Activated CD8-positive, alpha-beta memory T cell treated with anti-CD3 and anti-CD28 coated beads for 24 hours (primary cell): Measurements from ENCODE around the gene CXCL5.

Source experiments
- DNase-seq: peaks from one replicate; pipeline ENCODE4 v3.0.0-alpha.2; 2020

Gene CXCL5

DNA sequence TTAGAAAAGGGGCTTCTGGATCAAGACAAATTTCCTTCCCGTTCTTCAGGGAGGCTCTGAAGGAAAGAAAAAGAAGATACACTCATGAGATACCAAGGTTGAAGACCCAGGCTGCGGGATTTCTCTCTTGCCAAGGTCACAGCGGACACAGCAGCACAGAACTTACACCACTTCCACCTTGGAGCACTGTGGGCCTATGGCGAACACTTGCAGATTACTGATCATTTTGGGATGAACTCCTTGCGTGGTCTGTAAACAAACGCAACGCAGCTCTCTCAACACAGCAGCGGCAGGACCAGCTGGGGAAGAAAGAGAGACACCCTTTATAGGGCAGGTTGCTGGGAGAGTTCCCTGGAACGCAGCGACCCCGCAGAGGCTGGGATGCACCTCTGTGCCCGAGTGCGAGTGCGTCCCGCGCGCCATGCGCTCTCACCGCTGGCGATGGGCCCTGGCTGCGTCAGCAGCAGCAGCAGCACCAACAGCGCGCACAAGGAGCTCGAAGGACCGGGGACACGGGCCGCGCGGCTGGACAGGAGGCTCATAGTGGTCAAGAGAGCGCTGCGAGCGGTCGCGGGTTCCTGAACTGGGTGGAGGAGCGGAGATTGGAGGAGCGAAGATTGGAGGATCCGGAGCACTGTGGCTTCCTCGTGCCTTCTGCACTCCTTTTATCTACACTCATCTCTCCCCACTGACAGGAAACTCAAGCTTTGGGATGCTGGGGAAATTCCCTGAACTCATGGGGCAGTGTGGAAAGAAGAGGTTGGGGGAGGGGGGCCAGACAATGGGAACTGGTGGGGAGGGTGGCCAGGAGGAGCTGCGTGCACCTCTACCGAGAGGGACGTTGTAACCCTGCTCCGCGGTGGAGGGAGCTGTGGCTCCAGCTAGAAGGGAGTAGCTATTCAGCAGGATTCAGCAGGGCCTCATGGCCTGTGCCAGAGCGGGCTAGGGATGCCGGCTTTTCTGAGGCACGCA, at the start of gene CXCL5:
Gene CXCL5 (minus strand): TSS at position 638 of the 972 bp plus-strand sequence. CDS start 96 bp downstream, at position 542.
- no peak for DNase-seq

DNA sequence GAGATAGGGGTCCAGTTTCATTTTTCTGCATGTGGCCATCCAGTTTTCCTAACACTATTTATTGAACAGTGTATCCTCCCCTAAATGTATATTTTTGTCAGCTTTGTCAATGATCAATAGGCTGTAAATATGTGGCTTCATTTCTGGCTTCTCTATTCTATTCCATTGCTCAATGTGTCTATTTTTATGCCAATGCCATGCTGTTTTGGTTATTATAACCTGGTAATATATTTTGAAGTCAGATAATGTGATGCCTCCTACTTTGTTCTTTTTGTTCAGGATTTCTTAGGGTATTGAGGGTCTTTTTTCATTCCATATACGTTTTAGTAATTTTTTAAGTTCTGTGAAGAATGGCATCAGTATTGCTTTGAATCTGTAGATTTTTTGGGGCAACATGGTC, 48.7 kb upstream of the CXCL5 start:
- no peak for DNase-seq

DNA sequence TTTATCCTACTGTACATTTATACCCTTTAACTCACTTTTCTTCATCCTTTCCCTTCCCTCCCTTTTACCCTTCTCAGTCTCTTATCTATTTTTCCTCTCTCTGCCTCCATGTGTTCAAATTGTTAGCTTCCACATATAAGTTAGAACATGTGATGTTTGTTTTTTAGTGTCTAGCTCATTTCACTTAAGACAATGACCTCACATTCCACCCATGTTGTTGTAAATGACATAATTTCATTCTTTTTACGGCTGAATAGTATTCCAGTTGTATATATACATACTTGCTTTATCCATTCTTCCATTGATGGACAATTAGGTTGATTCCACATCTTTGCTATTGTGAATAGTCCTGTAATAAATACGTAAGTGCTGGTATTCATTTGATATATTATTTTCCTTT, 47.3 kb upstream of the CXCL5 start:
- DNase-seq, result no peak

DNA sequence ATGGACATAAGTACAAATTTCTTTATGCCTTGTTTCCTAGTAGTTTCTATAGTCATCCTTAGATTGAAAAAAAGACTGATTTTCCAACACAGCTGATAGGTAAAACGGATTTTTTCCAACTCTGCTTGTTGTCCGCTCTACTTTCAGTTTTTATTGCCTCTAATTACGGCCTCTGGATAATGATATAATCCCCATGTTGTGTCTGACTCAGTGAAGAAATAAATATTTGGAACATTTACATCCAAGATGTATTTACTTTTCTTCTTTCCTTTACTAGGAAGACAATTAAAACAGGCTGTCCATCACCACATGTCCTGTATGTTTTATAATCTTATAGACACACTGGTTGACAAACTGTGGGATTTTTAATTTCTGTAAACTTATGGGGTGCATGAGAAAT, 46.8 kb upstream of the CXCL5 start:
- no peak for DNase-seq

DNA sequence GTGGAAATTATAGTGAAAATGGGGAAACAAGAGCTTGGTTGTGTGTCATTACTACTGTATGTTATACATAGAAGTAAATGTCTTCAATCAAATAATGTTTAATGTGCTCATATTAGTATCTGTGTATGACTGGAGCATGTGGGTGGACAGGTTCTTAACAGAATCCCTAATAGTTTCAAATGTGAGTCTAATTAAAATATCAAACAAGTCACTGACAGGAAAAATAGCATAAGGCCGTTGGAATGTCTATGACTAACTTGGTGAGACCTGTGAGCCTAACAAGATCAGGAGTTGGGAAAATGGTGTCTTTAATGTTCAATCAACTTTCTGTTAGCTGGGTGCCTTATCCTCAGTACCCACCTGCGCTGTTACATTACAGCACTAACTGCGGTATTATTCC, 46.2 kb upstream of the CXCL5 start:
- no peak for DNase-seq

DNA sequence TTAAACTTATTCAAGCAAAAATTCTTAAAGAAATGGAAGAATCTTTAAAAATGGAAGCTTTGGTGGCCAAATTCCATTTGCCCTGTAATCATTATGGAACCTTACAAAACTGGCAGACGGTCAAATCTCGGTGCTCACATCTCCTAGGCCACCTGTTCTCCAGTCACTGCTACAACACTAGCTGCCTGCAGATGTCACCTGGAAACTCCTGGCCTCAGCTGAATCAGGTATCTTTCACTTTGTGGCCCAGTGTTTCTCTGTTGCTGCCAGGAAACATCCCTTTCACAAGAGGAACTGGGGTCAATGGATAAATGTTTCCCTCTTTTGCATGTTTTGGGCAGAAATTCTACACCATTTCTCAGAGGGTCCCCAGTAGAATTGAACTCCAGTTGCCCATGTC, 44.2 kb upstream of the CXCL5 start:
- DNase-seq, result no peak

DNA sequence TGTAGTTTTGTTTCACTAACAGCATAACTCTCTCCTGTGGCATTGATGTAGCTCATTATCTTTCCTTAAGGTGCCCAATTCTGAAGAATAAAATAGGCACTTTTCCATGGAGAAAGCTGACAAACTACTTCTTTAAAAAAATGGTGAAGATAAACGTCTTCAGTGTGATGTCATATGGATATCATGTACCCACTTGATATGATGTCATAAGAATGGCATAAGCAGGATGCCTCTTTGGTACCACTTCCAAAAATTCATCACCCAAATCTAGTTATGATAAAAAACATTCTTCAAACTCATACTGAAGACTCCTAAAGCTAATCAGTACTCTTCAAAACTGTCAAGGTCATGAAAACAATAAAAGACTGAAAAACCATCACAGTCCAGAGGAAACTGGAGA, 42.9 kb upstream of the CXCL5 start:
- DNase-seq, result no peak

DNA sequence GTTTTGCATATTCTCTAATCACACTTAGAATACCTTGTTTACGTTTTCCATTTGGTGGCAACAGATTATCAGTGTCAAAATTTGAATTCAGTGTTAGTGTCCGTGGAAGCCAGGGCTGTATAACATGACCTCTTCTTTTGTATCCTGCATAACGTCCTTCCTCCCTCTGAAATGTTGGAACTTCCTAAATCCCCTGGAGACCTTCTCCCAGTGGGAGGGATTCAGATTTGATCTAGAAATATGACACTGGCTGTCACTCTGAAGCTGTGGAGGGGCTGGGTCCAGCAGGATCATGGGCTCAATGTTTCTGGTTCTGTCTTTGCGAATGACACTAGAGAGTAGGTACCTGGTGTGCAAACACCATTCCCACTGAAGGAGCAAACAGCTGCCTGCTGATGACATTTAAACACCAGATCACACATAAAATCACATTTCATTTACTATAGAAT, 40.9 kb upstream of the CXCL5 start:
- DNase-seq, result no peak

DNA sequence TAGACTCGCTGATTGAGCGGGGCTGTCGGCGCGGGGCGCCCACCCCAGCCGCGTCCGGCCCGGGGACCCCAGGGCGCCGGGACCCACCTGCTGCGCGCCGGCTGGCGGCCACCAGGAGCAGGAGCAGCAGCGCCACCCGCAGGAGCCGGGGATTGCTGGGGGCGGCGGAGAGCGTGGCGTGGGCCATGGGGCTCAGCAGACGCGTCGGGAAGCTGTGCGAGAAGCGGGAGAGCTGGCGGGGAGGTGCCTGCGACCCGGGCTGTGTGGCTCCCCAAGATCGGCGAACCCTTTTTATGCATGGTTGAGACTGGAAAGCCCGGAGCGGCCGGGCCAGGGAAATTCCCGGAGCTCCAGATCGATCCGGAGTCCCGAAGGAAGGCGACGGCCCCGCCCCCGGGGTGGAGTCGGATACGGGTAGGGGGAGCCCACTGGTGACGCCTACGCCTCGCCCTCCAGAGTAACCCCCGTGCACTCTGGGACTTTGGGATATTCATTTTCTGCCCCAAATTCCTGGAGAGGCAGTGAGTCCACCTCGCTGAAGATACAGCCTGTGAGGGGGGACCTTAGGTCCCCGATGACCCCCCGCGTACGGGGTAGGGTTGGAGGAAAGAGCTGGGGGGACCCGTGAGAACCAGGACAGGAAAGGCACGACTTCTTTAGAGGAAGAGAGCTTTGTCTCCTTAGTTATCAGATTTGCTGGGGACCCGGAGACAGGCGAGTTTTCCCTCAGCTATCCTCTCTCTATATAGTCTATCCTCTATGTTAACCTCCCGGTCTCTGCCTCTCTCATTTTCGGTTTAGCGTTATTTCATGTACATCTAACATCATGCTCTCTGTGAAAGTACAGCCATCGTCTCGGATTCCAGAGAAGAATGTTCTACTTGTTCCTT, 40.2 kb upstream of the CXCL5 start, which contains the start of gene CXCL3:
Gene CXCL3 (minus strand): TSS at position 265 of the 890 bp plus-strand sequence. CDS start 78 bp downstream, at position 187.
- DNase-seq, result peak; percentile 60

DNA sequence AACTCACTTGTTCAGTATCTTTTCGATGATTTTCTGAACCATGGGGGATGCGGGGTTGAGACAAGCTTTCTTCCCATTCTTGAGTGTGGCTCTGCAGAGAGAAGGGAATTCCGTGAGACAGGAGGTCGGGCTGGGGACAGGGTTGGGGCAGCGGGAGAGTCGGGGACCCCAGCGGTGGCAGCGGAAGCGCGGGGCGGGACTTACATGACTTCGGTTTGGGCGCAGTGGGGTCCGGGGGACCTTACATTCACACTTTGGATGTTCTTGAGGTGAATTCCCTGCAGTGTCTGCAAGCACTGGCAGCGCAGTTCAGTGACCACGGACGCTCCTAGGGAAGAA, 39.6 kb upstream of the CXCL5 start:
- DNase-seq, result peak; percentile 57

DNA sequence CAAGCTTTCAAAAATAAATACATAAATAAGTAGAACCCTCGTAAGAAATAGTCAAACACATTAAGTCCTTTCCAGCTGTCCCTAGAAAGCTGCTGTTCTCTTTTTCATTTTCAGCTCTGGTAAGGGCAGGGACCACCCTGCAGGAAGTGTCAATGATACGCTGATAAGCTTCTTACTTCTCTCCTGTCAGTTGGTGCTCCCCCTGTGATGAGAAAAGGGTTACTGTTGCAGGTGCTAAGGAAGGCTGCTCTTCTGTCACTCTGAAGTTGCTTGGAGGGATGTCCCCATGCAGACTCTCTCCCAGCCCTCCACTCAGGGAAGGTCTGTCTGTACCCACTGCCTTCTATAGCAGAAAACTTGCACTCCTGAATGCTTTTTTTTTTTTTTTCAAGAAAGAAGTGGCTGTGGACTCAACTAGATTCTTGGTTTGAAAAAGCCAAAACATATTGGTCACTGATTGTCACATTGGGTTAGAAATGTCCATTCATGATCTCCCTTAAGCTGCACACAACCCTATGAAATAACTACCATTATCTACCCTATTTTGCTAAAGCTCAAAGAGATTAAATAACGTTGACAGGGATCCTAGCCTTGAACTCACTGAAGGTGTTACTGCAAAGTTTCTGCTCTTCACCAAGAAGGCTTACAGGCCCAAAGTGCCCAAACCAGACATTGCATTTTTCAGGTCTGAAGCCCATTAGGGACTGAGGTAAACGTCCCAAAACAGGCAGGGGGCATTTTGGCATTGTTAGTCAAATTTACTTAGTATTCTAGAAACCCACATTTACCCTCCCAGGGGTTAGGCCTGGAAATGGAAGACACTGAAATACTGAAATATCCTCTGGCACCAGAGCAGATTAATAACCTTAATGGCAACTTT, 38.8 kb upstream of the CXCL5 start:
- no peak for DNase-seq

DNA sequence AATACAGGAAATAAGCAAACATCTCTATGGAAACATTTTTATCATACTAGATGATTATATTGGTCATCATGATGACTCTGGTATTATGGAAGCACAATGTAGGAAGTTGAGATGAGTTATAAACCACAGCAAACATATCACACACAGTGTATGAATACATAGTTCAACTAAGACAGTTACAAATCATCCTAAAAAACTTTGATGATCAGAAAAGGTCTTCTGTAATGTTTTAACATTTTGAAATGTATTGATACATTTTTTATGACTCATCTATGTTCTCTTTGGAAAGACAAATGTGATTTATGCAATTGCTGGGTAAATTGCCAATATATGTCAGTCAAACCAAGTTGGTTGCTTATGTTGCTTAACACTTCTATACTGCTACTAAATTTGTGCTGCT, 35.3 kb upstream of the CXCL5 start:
- DNase-seq, result no peak

DNA sequence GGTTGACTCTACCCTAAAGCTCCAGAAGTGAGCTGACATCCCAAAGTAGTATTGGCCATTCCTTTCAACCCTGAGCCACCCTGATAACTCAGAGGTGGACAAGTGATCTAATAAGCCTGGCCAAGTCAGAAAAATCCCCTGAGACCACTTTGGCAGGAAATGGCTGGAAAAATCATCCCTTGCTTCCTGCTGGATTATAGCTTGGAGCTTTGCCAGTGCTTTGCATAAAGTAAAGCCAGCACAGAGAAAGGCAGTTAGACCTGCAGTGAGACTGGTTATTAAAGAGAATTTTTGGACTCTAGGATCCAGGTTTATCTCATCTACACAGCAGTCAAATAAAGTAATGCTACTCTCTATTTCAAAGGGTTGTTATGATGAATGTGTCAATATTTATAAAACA, 33.6 kb upstream of the CXCL5 start:
- no peak for DNase-seq

DNA sequence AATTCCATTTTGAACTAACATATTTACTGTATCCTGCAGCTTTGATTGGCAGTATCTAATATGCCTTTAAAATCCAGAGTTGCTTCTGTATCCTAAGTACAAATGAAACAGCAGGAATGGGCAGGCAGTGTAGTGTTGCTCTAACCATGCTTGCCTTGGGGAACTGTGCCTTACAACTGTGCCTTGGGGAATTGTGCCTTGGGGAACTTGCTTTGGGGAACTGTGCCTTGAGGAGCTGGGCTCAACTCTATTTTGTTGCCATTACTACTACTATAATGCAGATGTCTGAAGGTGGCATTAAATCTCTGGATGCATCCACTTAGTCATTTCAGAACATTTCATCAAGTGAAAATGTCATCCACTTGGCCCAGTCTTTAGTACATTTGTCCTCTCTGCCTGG, 33.1 kb upstream of the CXCL5 start:
- no peak for DNase-seq

DNA sequence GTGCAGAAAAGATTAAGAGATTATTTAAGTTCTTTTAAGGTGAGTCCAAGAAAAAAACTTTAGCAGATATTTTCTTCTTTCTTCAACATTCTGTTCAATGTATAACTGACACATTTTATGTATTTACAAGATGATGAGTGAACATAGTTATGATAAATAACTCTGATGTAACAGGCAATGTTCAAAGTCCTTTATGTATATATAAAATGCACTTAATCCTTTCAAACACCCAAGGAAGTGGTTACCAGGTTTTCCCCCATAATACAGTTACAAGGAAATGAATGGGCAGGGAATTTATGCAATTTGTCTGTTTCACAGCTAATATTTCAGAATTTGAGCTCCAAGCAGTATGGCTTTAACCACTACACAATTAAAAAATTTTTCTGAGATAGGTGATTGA, 31.8 kb upstream of the CXCL5 start:
- DNase-seq, result no peak

DNA sequence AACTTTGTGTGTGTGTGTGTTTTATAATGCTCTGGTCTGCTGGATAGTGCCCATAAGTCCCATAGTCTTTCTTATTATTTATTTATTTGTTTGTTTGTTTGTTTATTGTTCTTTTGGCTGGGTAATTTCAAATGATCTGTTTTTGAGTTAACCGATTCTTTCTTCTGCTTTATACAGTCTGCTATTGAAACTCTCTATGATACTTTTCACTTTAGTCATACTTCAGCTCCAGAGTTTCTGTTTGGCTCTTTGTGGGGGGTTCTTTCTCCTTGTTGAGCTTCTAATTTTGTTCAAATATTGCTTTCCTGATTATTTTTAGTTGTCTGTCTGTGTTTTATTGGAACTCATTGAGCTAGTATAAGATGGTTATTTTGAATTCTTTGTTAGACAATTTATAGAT, 30.0 kb upstream of the CXCL5 start:
- no peak for DNase-seq

DNA sequence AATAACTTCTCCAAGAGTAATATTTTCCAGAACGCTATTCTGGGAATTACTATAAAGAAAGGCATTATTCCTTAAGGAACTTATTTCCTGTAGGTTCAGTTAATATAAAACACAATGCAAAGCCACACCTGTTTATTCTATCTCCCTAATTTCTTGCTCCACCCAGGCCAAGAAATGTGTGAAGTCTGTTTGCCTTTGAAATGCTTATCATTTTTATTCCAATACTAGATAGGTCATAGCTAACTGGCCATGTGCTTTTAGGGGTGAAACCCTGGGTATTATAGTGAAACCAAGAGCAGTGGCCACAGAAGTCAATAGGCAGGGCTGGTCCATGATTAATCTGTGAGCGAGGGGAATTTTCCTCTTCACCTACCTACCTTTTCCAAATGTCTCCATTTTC, 25.2 kb upstream of the CXCL5 start:
- DNase-seq, result no peak

DNA sequence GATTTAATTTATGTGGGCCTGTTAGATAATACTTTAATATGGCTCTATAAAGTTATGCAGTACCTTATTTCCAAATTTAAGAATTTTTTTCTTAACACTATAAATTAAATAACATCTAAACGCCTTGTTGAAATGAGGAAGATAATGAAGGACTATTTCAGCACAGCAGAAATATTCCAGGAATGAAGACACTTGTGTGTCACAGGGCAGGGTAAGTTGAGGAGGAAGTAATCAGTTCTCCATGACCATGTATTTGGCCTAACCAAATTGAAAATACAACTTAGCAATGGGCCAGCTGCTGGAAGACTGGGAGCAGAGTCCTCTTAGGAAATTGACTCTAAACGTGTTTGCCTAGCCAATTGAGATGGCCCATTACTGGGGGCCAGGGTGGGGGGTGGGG, 23.1 kb upstream of the CXCL5 start:
- no peak for DNase-seq

DNA sequence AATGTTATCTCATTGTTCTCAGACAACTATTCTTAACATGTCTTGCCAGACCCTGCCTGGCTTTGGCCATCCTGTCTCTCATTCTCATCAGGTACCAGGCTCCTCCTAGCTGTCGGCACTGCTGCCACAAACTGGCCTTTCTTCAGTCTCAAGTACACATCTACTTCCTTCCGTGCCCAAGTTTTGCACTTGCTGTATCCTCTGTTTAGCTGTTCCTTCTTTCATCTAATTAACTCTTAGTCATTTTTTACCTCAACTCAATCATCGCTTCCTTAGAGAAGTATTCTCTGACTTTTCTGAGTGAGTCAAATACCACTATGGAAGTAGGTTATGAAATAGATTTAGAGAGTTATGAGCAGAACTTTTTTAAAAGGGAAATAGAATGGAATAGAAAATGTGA, 20.3 kb upstream of the CXCL5 start:
- DNase-seq, result no peak

DNA sequence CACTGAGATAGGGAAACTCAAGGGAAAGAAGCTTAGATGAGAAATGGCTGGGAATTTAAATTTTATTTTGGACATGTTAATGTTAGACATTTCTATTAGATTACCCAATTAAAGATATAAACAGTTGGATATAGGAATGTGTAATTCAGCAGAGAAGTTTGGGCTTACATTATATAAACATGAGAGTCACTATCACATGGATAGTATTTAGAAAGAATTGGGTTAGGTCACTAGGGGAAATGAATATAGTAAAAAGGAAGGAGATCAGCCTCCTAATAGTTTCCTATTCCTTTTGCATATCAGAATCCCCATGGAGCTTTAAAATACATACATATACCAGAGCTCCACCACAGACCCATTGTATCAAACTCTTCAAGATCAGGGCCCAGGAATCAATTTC, 19.6 kb upstream of the CXCL5 start:
- DNase-seq, result no peak

DNA sequence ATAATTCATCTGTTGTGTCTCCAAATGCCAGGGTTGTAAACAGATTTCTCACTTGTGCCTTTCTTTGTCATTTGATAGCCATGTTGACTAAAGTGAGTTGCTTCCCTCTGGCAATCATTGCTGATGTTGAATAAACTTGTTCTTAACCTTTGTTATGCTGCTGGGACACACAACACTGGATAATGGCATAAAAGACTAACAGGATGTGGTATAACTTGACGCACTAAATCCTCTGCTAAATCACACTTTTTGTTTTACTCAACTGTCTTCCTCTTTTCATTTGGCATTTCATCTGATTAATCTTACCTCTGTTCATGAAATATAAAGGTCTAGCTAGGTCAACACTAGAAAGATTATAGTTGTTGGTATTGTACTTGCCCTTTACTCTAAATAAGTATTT, 17.6 kb upstream of the CXCL5 start:
- DNase-seq, result no peak

DNA sequence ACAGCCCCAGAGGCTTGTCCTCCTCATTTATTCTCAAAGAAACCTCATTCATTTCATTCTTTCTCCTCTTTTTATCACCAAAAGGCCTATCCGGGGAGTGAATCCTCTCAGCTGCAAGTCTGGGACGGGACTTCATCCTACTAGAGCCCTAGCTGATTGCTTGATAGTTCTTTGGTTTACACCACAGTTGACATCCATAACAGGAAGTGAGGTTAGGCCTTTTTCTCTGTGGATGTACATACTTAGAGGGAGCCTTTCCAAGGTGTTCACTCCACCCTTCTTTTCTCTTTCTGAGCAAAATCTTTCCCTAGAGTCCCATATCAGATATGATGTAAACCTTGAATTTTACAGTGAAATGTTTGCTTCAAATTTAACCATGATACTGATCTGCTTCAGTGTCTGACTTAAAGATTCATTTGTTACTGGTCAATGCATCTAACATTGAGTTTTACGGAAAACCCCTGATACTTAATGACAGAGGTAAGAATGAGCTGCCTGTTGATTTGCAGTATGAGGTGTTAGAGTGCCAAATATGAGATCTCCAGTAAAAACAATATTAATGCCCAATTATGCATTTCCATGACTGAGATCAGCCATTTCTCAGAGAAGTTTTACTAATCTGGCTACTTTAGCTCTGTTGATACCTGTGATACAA, 16.8 kb upstream of the CXCL5 start:
- DNase-seq, result no peak
